Measurements from ENCODE around the gene HOXC13.

GRCh38 chr12:53892762-53893395 is 45.8 kb upstream of the HOXC13 start:
- TF ChIP-seq FOXK2 (IDR thresholded peaks at IDR 0.05) = no peak
- TF ChIP-seq TARDBP (IDR thresholded peaks at IDR 0.05) = no peak
- TF ChIP-seq FOXM1 (IDR thresholded peaks at IDR 0.05; ENCODE audit: borderline replicate concordance) = no peak
- TF ChIP-seq FOXA1 (IDR thresholded peaks at IDR 0.05) = no peak
- no peak for TF ChIP-seq SUZ12 (IDR thresholded peaks at IDR 0.05)
- no peak for TF ChIP-seq SP1 (IDR thresholded peaks at IDR 0.05)
- no peak for TF ChIP-seq NFRKB (IDR thresholded peaks at IDR 0.05)

Measured in HEK293T (cell line).